Heart left ventricle (tissue), 16 donors: ENCODE data around the gene OPCML. TPM values are rescaled to one million over a fixed set of nuclear protein-coding genes. Genes with fewer than 3 reads are reported as not detected.

Source experiments
- ATAC-seq, 4 donors: fragments of 200-7000 bp; cut with Tn5 transposase; one replicate each; pipeline ENCODE4 v1.9.1; 2020 to 2022; ENCODE audit warnings: moderate library complexity in 4 of 4, mild to moderate bottlenecking in 3 of 4, moderate number of reproducible peaks in 1 of 4
- DNase-seq, 5 donors: peaks; one replicate each; pipeline ENCODE4 v3.0.0-alpha.2; 2020
- H3K27ac ChIP-seq, 12 donors: fragments of 200-600 bp; sonication (generic) in 4 of 12; one replicate each; pipeline versions ENCODE4 v1.5.0 to v1.8.0; 2016 to 2022; ENCODE audit warnings: mild to moderate bottlenecking in 2 of 12
- H3K27me3 ChIP-seq, 9 donors: fragments of 200-600 bp; sonication (generic) in 2 of 9; one replicate each; pipeline versions ENCODE4 v1.5.1 to v1.8.0; 2016 to 2022; ENCODE audit warnings: mild to moderate bottlenecking in 3 of 9
- H3K36me3 ChIP-seq, 9 donors: fragments of 200-600 bp; sonication (generic) in 2 of 9; one replicate each; pipeline versions ENCODE4 v1.5.0 to v1.8.0; 2018 to 2022; ENCODE audit warnings: mild to moderate bottlenecking in 2 of 9
- H3K4me1 ChIP-seq, 12 donors: fragments of 200-600 bp; sonication (generic) in 4 of 12; one replicate each; pipeline versions ENCODE4 v1.5.0 to v1.8.0; 2016 to 2022; ENCODE audit warnings: mild to moderate bottlenecking in 3 of 12
- H3K4me3 ChIP-seq, 12 donors: fragments of 200-600 bp; sonication (generic) in 4 of 12; one replicate each; pipeline versions ENCODE4 v1.5.0 to v1.8.0; 2017 to 2022; ENCODE audit warnings: mild to moderate bottlenecking in 9 of 12, moderate library complexity in 4 of 12
- H3K9me3 ChIP-seq, 12 donors: fragments of 200-600 bp; sonication (generic) in 4 of 12; one replicate each; pipeline versions ENCODE4 v1.5.0 to v1.8.0; 2016 to 2022; ENCODE audit warnings: mild to moderate bottlenecking in 1 of 12
- POLR2A ChIP-seq, 2 donors: fragments of 450-650 bp; IDR thresholded peaks; one replicate each; pipeline ENCODE4 v1.6.1; 2017; ENCODE audit warnings: antibody characterized with exemption in 2 of 2, mild to moderate bottlenecking in 2 of 2, moderate library complexity in 2 of 2
- WGBS, 4 donors: extraction: QIAGEN DNeasy Blood & Tissue Kit in 2 of 4; methylation state at CpG; one replicate each; pipeline versions ENCODE4 v1.1.5 to v1.1.7; 2013 to 2018; 5-methylcytosine and 5-hydroxymethylcytosine counted together
- intact Hi-C, 10 donors: fragments of 100-400 bp; cut with DNase I; formaldehyde crosslinking; loops; one replicate each; pipeline versions ENCODE4 v1.11.1 to v1.14.2; 2022
- polyA plus RNA-seq, 2 donors: library from polyadenylated mRNA; stranded (reverse); fragments of 200-250 nt; gene quantifications; one replicate each; pipeline ENCODE4 v1.2.3, GENCODE V29; 2013
- total RNA-seq, 9 donors: library from RNA; depleted of rRNA in 2 of 9; stranded (reverse); fragments of >200 nt in 2 of 9; fragmentation: NEBNext Ultra II Directional in 3 of 9; extraction: Animal tissue kit (Norgen Biotek cat#: 25700) in 3 of 9; gene quantifications; one replicate each; pipeline versions ENCODE4 v1.1.0 to v1.2.4, GENCODE V29; 2016 to 2023
- TF ChIP-seq, protein P1 (sequence below), 12 donors: fragments of 200-600 bp; sonication (generic) in 4 of 12; IDR thresholded peaks; one replicate each; pipeline versions ENCODE4 v1.5.0 to v1.8.0; 2018 to 2022; ENCODE audit warnings: antibody characterized with exemption in 12 of 12, mild to moderate bottlenecking in 5 of 12
- donor health status: ischemic (EF 13 %, LVEDD 7.1; RV severe dilation, severe dysfunction).
- donor health status: healthy with polysubstance abuse.
- donor health status: DM: no; HTN: yes; CAD: no.
- donor health status: DM: no; HTN: no; CAD: no.
- donor health status: ischemic (EF 25% LVEDD 6.9; RV normal size, moderate dysfunction).
- donor health status: ischemic (EF 25% LVEDD 5.7; RV mildly dilated, moderate dysfunction).
- donor health status: healthy.
- donor health status: DM: yes; HTN: yes; CAD: no.
- donor health status: ischemic (EF 35%, LVEDD 5.7; RV mildly dilated, moderate dysfunction).
- donor health status: nonischemic (EF 11% LVEDD 7.7; RV severe dilation, severe dysfunction).
- donor health status: DM: yes; HTN: yes; CAD: no.
- donor health status: PGD.
- donor health status: ischemic (EF 29% LVEDD 5.4; RV normal size, mild dysfunction).
- donor health status: nonischemic (EF 23%, LVEDD 6.1; RV moderate dilation, normal function).

OPCML gene
- total and polyA plus RNA-seq, 11 donors, result 0.04 to 1.3 (median 0.23) TPM; not detected in 3

DNA sequence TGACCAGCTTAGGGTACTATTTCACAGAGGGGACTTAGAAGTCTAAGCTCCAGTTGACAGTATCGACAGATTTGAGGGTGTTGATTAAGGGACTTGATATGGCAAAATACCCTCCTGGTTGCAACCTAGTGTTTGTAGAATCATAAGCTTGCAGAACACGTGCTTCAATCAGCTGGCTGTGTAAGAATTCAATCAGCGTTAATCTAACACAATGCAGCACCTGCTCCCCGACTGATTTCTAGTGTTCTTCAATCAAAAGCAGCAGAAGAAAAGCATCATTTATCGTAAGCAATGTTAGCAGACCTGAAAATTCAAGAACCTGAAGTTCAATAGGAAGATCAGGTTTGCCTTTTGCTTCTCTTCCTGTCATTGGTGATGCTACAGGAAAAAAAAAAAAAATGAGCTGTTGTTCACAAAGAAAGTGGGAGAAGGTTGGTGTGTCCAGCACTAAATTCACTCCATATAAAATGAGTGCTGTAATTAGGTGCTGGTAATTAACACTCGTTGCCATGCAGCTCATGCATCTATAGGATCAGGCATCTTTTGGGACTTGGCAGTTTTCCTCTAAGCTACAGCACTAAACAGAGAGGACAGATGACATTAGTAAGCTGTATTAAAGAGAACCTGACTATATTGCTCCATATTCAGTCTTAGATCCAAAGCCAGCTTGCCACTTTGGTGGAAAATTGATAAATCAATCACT, 840.3 kb downstream of the OPCML start:
- DNase-seq, result no peak
- Histone ChIP-seq H3K36me3 (no peaks in the 10 kb centered on the region), H3K9me3 (no peaks in the 10 kb centered on the region), H3K27ac (no peak overlapping the region), H3K4me1 (peaks cover 0 to 5% (median 0%) of the 10 kb centered on the region in 12 donors), H3K4me3 (no peak overlapping the region), H3K27me3 (no peaks in the 10 kb centered on the region)
- WGBS, 4 donors, result 90 to 94% (median 91%) methylated on average over 6 of the region's 6 CpGs
- TF ChIP-seq, protein P1, sequence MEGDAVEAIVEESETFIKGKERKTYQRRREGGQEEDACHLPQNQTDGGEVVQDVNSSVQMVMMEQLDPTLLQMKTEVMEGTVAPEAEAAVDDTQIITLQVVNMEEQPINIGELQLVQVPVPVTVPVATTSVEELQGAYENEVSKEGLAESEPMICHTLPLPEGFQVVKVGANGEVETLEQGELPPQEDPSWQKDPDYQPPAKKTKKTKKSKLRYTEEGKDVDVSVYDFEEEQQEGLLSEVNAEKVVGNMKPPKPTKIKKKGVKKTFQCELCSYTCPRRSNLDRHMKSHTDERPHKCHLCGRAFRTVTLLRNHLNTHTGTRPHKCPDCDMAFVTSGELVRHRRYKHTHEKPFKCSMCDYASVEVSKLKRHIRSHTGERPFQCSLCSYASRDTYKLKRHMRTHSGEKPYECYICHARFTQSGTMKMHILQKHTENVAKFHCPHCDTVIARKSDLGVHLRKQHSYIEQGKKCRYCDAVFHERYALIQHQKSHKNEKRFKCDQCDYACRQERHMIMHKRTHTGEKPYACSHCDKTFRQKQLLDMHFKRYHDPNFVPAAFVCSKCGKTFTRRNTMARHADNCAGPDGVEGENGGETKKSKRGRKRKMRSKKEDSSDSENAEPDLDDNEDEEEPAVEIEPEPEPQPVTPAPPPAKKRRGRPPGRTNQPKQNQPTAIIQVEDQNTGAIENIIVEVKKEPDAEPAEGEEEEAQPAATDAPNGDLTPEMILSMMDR (IDR thresholded peaks at IDR 0.05), result no peak
- no peak for TF ChIP-seq POLR2A (IDR thresholded peaks at IDR 0.05)
- intact Hi-C loops, result no loop called here
- ATAC-seq, result no peak

DNA sequence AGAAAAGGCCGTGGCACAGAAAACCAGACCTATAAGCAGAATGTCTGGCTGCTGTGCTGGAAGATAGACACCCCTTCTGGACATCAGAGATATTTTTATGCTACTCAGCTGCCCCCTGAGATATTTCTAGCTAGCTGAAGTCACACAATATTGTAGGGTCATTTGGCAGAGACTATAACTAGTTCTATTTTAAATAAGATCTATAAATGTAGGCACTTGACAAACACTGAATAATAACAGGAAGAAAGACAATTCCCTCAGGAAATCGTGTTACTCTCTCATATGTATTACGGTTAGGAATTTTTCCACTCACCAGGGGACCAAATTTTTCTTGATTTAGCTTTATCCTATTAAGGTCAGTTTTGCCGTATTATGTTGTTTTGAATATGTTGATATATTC, 845.4 kb downstream of the OPCML start:
- Histone ChIP-seq H3K27me3 (no peaks in the 10 kb centered on the region), H3K9me3 (no peaks in the 10 kb centered on the region), H3K27ac (peak overlapping the region in 2 of 12 donors; percentile 5 to 30), H3K4me3 (no peak overlapping the region), H3K4me1 (peaks cover 0 to 18% (median 2%) of the 10 kb centered on the region in 12 donors), H3K36me3 (no peaks in the 10 kb centered on the region)
- DNase-seq, result peak in 1 of 5 donors; percentile 10
- TF ChIP-seq, protein P1 (IDR thresholded peaks at IDR 0.05), result no peak
- no peak for TF ChIP-seq POLR2A (IDR thresholded peaks at IDR 0.05)
- peak in 2 of 4 donors; percentile 12 to 68 for ATAC-seq
- intact Hi-C loops, result no loop called here
- 18 to 30% (median 22%) methylated on average over 4 of the region's 4 CpGs for WGBS, 4 donors

DNA sequence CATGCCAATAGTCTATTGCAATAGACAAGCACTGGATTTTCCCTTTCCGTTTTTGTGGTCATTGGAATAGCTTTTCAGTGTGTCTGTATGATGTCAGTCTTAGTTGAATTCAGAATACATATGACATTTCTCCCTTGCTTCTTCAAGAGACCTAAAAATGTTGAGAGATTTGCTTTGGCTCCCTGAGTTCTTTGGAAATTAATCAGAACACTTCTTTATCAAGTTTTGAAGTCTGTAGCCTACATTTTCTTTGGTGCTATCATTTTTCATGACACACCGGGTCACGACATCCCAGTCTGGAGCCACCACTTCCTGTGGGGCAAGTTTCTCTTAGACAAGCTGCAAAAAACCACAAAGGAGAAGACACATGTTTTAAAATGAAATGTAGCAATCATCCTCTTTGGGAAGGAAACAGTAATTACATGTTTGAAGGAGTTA, 847.1 kb downstream of the OPCML start:
- Histone ChIP-seq H3K4me3 (no peak overlapping the region), H3K27ac (no peak overlapping the region), H3K27me3 (no peaks in the 10 kb centered on the region), H3K36me3 (no peaks in the 10 kb centered on the region), H3K4me1 (peaks cover 0 to 18% (median 2%) of the 10 kb centered on the region in 12 donors), H3K9me3 (no peaks in the 10 kb centered on the region)
- ATAC-seq (no peak), DNase-seq (peak in 2 of 5 donors; percentile 11 to 30)
- TF ChIP-seq, protein P1 (IDR thresholded peaks at IDR 0.05), result no peak
- TF ChIP-seq POLR2A (IDR thresholded peaks at IDR 0.05), result no peak
- intact Hi-C loops, result no loop called here
- 34 to 61% (median 40%) methylated on average over 3 of the region's 3 CpGs for WGBS, 4 donors

DNA sequence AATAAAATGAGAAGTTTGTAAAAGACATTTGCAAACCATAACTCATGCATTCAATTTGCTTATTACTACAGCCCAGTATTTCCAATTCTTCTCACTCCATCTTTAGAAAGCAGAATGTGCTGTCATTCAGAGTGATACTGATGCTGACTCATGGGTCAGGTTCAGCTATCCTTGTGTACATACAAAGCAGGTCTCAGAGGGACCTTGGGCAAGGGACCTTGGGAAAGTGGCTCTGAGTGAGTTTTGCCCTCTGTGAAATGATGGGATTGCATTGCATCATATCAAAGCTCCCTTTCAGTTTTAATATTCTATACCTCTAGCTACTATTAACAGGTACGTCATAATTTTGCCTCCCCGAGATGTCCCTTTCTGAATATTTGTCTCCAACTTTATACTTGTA, 848.7 kb downstream of the OPCML start:
- Histone ChIP-seq H3K27ac (no peak overlapping the region), H3K4me1 (peaks cover 0 to 18% (median 2%) of the 10 kb centered on the region in 12 donors), H3K9me3 (no peaks in the 10 kb centered on the region), H3K36me3 (no peaks in the 10 kb centered on the region), H3K4me3 (no peak overlapping the region), H3K27me3 (no peaks in the 10 kb centered on the region)
- intact Hi-C loops, result no loop called here
- 92 to 96% (median 94%) methylated on average over 2 of the region's 2 CpGs for WGBS, 4 donors
- ATAC-seq (no peak), DNase-seq (no peak)
- TF ChIP-seq POLR2A (IDR thresholded peaks at IDR 0.05), result no peak
- TF ChIP-seq, protein P1 (IDR thresholded peaks at IDR 0.05), result no peak
